SU-DHL-6 (cell line): ENCODE results near the gene FAM114A1.

Experiments used
- H2AFZ ChIP-seq: fragments of 200-600 bp; sonication (generic); 2 replicates; pipeline ENCODE4 v1.6.1; 2014; ENCODE audit warnings: low read depth, mild to moderate bottlenecking, moderate library complexity, mixed read lengths, antibody characterized with exemption, low read length; ENCODE audit not compliant: severe bottlenecking
- H3F3A ChIP-seq: fragments of 200-600 bp; shearing (Covaris generic); 2 replicates; pipeline ENCODE4 v1.6.0; 2016; ENCODE audit warnings: antibody characterized with exemption, mild to moderate bottlenecking; ENCODE audit not compliant: insufficient read depth
- H3K27ac ChIP-seq: fragments of 200-600 bp; sonication (generic); 2 replicates; pipeline ENCODE4 v1.5.1; 2016; ENCODE audit warnings: low read depth, mild to moderate bottlenecking, low read length, moderate library complexity, mixed read lengths
- H3K27me3 ChIP-seq: fragments of 200-600 bp; sonication (generic), shearing (Covaris generic); 2 replicates; pipeline ENCODE4 v1.6.0; 2014; ENCODE audit warnings: mild to moderate bottlenecking, low read length
- H3K36me3 ChIP-seq: fragments of 200-600 bp; sonication (generic); 2 replicates; pipeline ENCODE4 v1.6.1; 2014; ENCODE audit warnings: mild to moderate bottlenecking, low read length, mixed read lengths
- H3K4me2 ChIP-seq: fragments of 300-600, 200-600 bp; shearing (Covaris generic), sonication (generic); 2 replicates; pipeline ENCODE4 v1.6.0; 2014; ENCODE audit warnings: low read length, low read depth, mild to moderate bottlenecking; ENCODE audit not compliant: poor library complexity, severe bottlenecking
- H3K4me3 ChIP-seq: fragments of 200-600 bp; sonication (generic); 2 replicates; pipeline ENCODE4 v1.5.1; 2014; ENCODE audit warnings: antibody characterized with exemption, low read length, mild to moderate bottlenecking, mixed read lengths; ENCODE audit not compliant: insufficient read depth, poor library complexity, severe bottlenecking
- H3K79me2 ChIP-seq: fragments of 200-600 bp; sonication (generic); 2 replicates; pipeline ENCODE4 v1.6.1; 2014; ENCODE audit warnings: mild to moderate bottlenecking, low read length, moderate library complexity; ENCODE audit not compliant: insufficient read depth
- H3K9ac ChIP-seq: fragments of 200-600 bp; sonication (generic); 2 replicates; pipeline ENCODE4 v1.7.0; 2014; ENCODE audit warnings: mild to moderate bottlenecking, low read length
- H3K9me2 ChIP-seq: fragments of 200-600 bp; sonication (generic); replicated peaks from 2 replicates; pipeline ENCODE4 v1.6.1; 2014; ENCODE audit warnings: low read length; ENCODE audit not compliant: insufficient read depth
- H3K9me3 ChIP-seq: fragments of 200-600 bp; sonication (generic); 2 replicates; pipeline ENCODE4 v1.6.1; 2014; ENCODE audit warnings: low read length, mixed read lengths; ENCODE audit not compliant: insufficient read depth
- H4K20me1 ChIP-seq: fragments of 200-600 bp; sonication (generic); 2 replicates; pipeline ENCODE4 v1.6.1; 2014; ENCODE audit warnings: low read depth, mild to moderate bottlenecking, antibody characterized with exemption, low read length, moderate library complexity, mixed read lengths
- EZH2phosphoT487 ChIP-seq: fragments of 200-600 bp; sonication (generic), shearing (Covaris generic); conservative IDR thresholded peaks from 2 replicates; pipeline ENCODE4 v1.6.1; 2018; ENCODE audit warnings: mild to moderate bottlenecking, antibody characterized with exemption, low read length, moderate library complexity, mixed read lengths
- TF ChIP-seq, protein P1 (sequence below): fragments of 200-600 bp; sonication (generic); IDR thresholded peaks from one replicate; pipeline ENCODE4 v1.5.1; 2017; ENCODE audit warnings: antibody characterized with exemption, mild to moderate bottlenecking, low read length, moderate library complexity; ENCODE audit not compliant: insufficient read depth, poor library complexity, severe bottlenecking

Gene FAM114A1

DNA sequence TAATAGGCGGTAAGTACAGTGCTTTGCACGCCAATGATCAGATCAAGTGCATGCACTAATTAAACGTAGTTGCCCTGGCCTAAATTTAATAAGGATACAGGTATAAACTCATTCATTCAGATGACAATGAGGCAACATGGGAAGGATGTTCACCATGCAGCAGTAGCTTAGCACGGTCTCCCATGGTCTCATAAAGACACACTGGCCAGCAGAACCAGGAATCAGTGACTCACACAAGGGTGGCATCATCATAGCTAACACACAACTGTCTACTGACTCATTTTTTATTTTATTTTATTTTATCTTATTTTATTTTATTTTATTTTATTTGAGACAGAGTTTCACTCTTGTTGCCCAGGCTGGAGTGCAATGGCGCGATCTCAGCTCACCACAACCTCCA lies 121.9 kb downstream of the FAM114A1 start:
- Histone ChIP-seq H3K9me3 (no peaks in the 10 kb centered on the region), H3K9ac (no peak overlapping the region), H3K4me2 (no peak overlapping the region), H2AFZ (no peak overlapping the region), H3K79me2 (no peaks in the 10 kb centered on the region), H3K9me2 (no peaks in the 10 kb centered on the region), H3K36me3 (peaks cover 51% of the 10 kb centered on the region), H3K27ac (no peak overlapping the region), H3K27me3 (no peaks in the 10 kb centered on the region), H3F3A (no peaks in the 10 kb centered on the region; the same call in none of the 2 replicates), H3K4me3 (no peak overlapping the region), H4K20me1 (no peaks in the 10 kb centered on the region)
- TF ChIP-seq, protein P1, sequence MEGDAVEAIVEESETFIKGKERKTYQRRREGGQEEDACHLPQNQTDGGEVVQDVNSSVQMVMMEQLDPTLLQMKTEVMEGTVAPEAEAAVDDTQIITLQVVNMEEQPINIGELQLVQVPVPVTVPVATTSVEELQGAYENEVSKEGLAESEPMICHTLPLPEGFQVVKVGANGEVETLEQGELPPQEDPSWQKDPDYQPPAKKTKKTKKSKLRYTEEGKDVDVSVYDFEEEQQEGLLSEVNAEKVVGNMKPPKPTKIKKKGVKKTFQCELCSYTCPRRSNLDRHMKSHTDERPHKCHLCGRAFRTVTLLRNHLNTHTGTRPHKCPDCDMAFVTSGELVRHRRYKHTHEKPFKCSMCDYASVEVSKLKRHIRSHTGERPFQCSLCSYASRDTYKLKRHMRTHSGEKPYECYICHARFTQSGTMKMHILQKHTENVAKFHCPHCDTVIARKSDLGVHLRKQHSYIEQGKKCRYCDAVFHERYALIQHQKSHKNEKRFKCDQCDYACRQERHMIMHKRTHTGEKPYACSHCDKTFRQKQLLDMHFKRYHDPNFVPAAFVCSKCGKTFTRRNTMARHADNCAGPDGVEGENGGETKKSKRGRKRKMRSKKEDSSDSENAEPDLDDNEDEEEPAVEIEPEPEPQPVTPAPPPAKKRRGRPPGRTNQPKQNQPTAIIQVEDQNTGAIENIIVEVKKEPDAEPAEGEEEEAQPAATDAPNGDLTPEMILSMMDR = no peak
- TF ChIP-seq EZH2phosphoT487 = no peak

DNA sequence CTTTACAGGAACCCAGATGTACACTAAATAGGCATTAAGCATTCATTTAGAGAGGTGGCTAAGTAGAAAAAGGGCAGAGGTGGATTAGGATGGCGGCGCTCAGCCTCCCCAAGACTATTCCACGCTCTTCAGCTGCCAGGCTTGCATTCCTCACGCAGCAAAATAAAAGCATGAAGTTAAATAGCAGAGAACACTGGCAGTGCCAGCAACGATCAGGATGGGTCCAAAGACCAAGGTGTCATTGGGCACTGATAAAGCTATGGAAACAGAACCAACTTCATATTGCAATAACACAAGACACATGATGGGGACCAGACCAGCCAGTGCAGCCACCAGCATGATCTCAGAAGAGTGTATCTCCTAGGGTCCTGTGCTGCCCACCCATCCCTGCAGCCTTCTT lies 122.6 kb downstream of the FAM114A1 start:
- Histone ChIP-seq H4K20me1 (no peaks in the 10 kb centered on the region), H3K27ac (no peak overlapping the region), H3K36me3 (peaks cover 49% of the 10 kb centered on the region), H3K9me2 (no peaks in the 10 kb centered on the region), H3K79me2 (0 out of 2 replicates have a peak, but pooled peaks cover 5% of the 10 kb centered on the region), H3K27me3 (no peaks in the 10 kb centered on the region), H3K4me3 (no peak overlapping the region), H3K9me3 (no peaks in the 10 kb centered on the region), H2AFZ (no peak overlapping the region), H3F3A (no peaks in the 10 kb centered on the region; the same call in none of the 2 replicates), H3K4me2 (no peak overlapping the region), H3K9ac (no peak overlapping the region)
- TF ChIP-seq, protein P1 = no peak
- TF ChIP-seq EZH2phosphoT487 = no peak

DNA sequence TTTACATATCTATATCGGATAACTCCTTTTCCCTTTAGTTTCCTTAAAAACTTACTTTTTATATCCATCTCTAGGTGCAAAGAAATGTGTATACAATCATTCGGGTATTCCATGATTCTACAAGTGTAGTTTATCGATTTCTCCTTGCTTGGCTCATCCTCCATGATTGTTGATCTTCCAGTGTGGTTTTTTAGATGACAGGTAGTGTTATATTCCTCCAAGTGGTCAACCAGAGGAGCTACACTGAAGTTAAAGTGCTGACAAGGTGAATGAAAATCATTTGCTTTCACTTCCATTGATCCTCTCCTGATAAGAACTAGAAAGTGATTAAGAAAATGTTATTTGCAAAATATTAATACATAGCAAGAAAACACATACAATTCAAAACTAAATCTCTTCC lies 126.1 kb downstream of the FAM114A1 start:
- no peaks in the 10 kb centered on the region for H3K9me3 ChIP-seq
- no peak overlapping the region for H3K4me3 ChIP-seq
- no peak overlapping the region for H3K9ac ChIP-seq
- H3K79me2 ChIP-seq = peaks cover 17% of the 10 kb centered on the region
- no peaks in the 10 kb centered on the region for H3K27me3 ChIP-seq
- H3K9me2 ChIP-seq = no peaks in the 10 kb centered on the region
- H3K27ac ChIP-seq = no peak overlapping the region
- H3K36me3 ChIP-seq = peaks cover 49% of the 10 kb centered on the region; the same call in 1 of the 2 replicates
- H3F3A ChIP-seq = peaks cover 6% of the 10 kb centered on the region; the same call in 1 of the 2 replicates
- H3K4me2 ChIP-seq = no peak overlapping the region
- no peaks in the 10 kb centered on the region for H4K20me1 ChIP-seq
- no peak overlapping the region for H2AFZ ChIP-seq
- TF ChIP-seq, protein P1 = no peak
- TF ChIP-seq EZH2phosphoT487 = no peak

DNA sequence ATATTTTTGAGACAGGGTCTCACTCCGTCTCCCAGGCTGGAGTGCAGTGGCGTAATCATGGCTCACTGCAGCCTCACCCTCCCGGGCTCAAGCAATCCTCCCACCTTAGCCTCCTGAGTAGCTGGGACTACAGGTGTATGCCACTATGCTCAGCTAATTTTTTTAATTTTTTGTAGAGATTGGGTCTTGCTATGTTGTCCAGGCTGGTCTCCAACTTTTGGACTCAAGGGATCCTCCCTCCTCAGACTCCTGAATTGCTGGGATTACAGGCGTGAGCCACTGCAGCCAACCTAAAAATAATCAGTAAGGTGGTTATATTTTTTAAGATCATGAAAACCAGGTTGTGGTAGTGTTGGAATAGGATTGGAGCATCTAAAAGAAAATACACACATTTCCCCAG lies 126.5 kb downstream of the FAM114A1 start:
- Histone ChIP-seq H4K20me1 (no peaks in the 10 kb centered on the region), H3K27me3 (no peaks in the 10 kb centered on the region), H3K4me2 (no peak overlapping the region), H3F3A (peaks cover 6% of the 10 kb centered on the region; the same call in 1 of the 2 replicates), H3K36me3 (peaks cover 47% of the 10 kb centered on the region; the same call in 1 of the 2 replicates), H3K9me2 (no peaks in the 10 kb centered on the region), H3K9ac (no peak overlapping the region), H3K79me2 (peaks cover 20% of the 10 kb centered on the region), H3K27ac (no peak overlapping the region), H2AFZ (no peak overlapping the region), H3K4me3 (no peak overlapping the region), H3K9me3 (no peaks in the 10 kb centered on the region)
- TF ChIP-seq EZH2phosphoT487 = no peak
- TF ChIP-seq, protein P1 = no peak
